BJ (cell line): Measurements from ENCODE around the gene BCAS3. TPM values are rescaled to one million over a fixed set of nuclear protein-coding genes. Genes with fewer than 3 reads are reported as not detected.

Experiments used
- CTCF ChIA-PET: fragments of 350-600 bp; formaldehyde crosslinking; extraction: SDS; loops from one replicate; lab custom pipeline; 2021; ENCODE audit warnings: antibody characterized with exemption, inconsistent platforms; lab: Yijun Ruan, JAX
- POLR2A ChIA-PET: fragments of 300-600 bp; sonication (Branson Sonifier 250); formaldehyde crosslinking; extraction: SDS; loops from one replicate; lab custom pipeline; 2021; ENCODE audit warnings: antibody characterized with exemption; lab: Charles Lee
- DNase-seq: peaks from one replicate; pipeline ENCODE4 v3.0.0-alpha.2; 2011; ENCODE audit warnings: low read depth
- H3K27me3 ChIP-seq: 2 replicates; pipeline ENCODE4 v1.6.0; 2011; ENCODE audit warnings: low read length; ENCODE audit not compliant: control insufficient read depth, insufficient read depth
- H3K36me3 ChIP-seq: 2 replicates; pipeline ENCODE4 v1.5.1; 2011; ENCODE audit warnings: low read length; ENCODE audit not compliant: control insufficient read depth, insufficient read depth
- H3K4me3 ChIP-seq: 2 replicates; pipeline ENCODE4 v1.5.1; 2011; ENCODE audit warnings: low read depth, mild to moderate bottlenecking, control low read depth, low read length
- polyA plus RNA-seq: library from polyadenylated mRNA; depleted of rRNA; stranded (reverse); fragments of >200 nt; gene quantifications from 2 replicates; pipeline ENCODE4 v1.2.3, GENCODE V29; 2011
- TF ChIP-seq, protein P1 (sequence below): IDR thresholded peaks from 2 replicates; pipeline ENCODE4 v1.5.1; 2011; ENCODE audit warnings: low read depth, mild to moderate bottlenecking, control low read depth, inconsistent platforms, low read length, moderate library complexity; ENCODE audit not compliant: insufficient read depth

Gene BCAS3
- polyA plus RNA-seq, 1 experiment, result 19.5 TPM

DNA sequence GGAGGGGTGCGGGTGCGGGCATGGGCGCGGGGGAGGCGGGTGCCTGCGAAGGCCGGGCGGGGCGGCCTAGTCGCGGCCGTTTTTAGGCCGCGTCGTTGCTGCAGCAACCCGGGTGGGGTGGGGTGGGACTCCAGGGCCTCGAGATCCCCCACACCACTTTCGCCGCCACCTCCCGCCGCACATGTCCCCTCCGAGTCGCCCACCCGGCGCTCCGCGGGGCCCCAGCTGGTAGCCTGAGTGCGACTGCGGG is 733.3 kb downstream of the BCAS3 start:
- Histone ChIP-seq H3K36me3 (peaks cover 4% of the 10 kb centered on the region), H3K4me3 (peak overlapping the region; percentile 66), H3K27me3 (no peaks in the 10 kb centered on the region)
- CTCF ChIA-PET, result interaction anchor here (1.0 to 14.0 kb wide), 11 partner anchors 31 to 690 kb away, joined by 3 to 206 read pairs (median 10); no protein-coding TSS in a partner anchor
- DNase-seq, result no peak
- POLR2A ChIA-PET, result no interaction called here
- TF ChIP-seq, protein P1, sequence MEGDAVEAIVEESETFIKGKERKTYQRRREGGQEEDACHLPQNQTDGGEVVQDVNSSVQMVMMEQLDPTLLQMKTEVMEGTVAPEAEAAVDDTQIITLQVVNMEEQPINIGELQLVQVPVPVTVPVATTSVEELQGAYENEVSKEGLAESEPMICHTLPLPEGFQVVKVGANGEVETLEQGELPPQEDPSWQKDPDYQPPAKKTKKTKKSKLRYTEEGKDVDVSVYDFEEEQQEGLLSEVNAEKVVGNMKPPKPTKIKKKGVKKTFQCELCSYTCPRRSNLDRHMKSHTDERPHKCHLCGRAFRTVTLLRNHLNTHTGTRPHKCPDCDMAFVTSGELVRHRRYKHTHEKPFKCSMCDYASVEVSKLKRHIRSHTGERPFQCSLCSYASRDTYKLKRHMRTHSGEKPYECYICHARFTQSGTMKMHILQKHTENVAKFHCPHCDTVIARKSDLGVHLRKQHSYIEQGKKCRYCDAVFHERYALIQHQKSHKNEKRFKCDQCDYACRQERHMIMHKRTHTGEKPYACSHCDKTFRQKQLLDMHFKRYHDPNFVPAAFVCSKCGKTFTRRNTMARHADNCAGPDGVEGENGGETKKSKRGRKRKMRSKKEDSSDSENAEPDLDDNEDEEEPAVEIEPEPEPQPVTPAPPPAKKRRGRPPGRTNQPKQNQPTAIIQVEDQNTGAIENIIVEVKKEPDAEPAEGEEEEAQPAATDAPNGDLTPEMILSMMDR, result no peak

DNA sequence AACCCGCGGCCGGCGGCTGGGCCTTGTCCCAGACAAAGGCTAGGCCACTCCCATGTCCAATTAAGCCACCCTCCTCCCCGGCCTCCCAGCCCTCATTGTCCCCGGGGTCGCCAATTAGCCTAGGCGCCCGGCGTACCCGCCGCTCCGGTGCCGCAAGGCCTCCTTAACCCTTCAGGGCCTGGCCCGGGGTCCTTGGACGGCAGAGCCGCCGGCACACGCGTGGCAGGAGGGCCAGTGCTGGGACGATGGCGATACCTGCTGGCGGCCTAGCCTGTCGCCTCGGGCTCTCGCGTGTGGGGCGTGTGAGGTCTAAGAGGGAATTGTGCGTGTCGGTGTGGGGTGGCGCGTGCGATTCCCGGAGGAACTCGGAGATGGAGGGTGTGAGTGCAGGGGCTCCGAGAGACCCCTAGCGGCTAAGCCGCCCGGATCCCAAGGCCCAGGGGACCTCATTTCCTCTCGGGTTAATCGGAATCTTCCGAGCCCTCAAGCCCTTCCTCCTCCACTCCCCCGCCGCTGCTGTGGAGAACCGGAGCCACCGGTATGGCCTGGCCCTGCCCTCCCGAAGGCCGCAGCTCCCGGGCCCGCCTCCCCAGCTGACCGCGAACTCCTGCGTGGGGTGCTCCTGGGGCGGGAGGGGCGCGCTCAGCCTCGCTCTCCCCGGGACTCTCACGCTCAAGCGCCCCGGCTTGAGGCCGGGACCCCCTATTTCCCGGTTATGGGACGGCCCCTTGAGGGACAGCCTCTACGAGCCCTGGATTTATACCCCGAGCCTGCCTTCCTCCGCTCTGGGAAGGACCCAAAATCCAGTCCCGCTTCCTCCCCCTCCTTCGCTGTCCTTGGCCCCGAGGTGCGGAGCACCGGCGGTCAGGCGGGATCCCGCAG is 733.9 kb downstream of the BCAS3 start:
- H3K36me3 ChIP-seq, result peaks cover 4% of the 10 kb centered on the region
- CTCF ChIA-PET, result interaction anchor here (0.6 to 14.0 kb wide), 57 partner anchors 7 to 785 kb away, joined by 3 to 206 read pairs (median 5); partner anchors contain the start of gene TBX2
- POLR2A ChIA-PET, result no interaction called here
- peak overlapping the region; percentile 66 for H3K4me3 ChIP-seq
- no peaks in the 10 kb centered on the region for H3K27me3 ChIP-seq
- DNase-seq, result no peak
- TF ChIP-seq, protein P1, result peak; percentile 43

DNA sequence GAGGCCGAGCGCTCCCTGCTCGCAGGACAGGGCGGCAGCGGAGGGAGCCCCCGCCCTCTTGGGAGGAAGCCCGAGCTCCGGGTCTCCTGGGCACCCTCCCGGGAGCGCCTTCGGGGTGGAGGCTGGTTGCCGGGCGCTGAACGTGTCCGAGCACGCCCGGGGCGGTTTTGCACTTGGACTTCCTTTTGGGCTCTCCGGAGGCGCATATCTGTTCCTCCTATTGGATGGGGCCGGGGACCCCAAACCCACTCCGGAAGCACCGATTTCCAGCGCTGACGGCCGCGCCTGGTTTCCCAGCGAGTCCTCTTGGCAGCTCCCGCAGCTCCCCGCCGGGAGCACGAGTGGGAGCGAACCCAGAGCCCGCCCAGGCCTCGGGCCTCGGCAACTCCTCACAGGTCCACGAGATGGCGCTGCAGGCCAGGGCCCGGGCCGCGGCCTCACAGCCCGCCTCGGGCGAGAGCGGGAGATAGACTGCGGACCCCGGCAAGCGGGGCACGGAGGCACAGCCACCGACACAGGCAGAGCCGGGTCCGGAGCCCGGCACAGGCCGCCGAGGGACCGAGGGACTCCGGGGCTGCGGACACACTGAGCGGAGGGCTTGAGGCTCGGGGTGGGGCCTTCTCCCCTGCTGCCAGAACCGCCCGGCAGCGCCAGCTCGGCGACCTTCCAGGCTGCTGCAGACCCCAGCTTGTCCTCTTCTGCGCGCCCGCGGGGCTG is 734.6 kb downstream of the BCAS3 start:
- Histone ChIP-seq H3K4me3 (peak overlapping the region; percentile 66), H3K36me3 (peaks cover 1% of the 10 kb centered on the region), H3K27me3 (no peaks in the 10 kb centered on the region)
- TF ChIP-seq, protein P1, result peak; percentile 91
- no peak for DNase-seq
- ChIA-PET POLR2A (no interaction called here), CTCF (interaction anchor here (0.6 to 14.0 kb wide), 61 partner anchors 8 to 1729 kb away, joined by 3 to 206 read pairs (median 5); partner anchors contain the start of gene TBX2)

DNA sequence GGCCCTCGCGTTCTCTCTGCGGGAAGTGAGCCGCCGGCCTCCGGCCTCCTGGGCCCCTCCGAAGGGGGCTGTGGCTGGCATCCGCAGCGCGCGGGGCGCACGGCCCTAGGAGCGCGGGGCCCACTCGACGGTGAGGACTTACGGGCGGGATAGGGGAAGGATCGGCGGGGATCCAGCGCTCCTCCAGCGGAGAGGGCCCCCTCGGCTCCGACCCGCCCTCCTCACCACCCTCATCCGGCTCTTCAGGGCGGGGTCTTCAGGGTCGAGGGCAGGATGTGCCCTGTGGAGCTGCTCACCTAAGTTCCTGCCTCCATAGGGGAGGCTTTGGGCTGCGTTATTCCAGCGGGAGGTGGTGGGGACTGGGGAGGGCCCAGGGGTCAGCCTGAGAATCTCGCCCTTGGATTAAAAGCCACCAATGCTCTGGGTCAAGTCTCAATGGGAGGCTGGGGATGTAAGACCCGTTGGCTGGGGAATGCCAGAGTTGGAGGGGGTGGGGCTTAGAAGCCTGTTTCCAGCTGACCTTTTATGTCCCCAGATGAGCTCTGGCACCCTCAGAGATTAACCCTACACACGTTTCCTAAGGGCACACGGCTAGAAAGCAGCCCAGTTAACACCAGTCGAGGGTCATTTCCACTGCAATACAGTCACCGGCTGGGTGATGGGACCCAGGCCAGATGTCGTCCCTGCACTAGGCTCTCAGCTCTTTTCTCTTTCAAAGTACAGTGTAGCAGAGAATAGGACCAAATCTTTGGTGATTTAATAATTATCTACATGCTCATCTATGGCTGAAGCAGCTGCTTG is 735.4 kb downstream of the BCAS3 start:
- TF ChIP-seq, protein P1, result no peak
- Histone ChIP-seq H3K36me3 (peaks cover 1% of the 10 kb centered on the region), H3K4me3 (peak overlapping the region; percentile 66), H3K27me3 (no peaks in the 10 kb centered on the region)
- ChIA-PET POLR2A (no interaction called here), CTCF (interaction anchor here (0.6 to 14.0 kb wide), 39 partner anchors 8 to 1728 kb away, joined by 3 to 206 read pairs (median 6); partner anchors contain the start of gene TBX2)
- no peak for DNase-seq
